ENCODE measurements around the gene PCNX1.

The PCNX1 gene

DNA sequence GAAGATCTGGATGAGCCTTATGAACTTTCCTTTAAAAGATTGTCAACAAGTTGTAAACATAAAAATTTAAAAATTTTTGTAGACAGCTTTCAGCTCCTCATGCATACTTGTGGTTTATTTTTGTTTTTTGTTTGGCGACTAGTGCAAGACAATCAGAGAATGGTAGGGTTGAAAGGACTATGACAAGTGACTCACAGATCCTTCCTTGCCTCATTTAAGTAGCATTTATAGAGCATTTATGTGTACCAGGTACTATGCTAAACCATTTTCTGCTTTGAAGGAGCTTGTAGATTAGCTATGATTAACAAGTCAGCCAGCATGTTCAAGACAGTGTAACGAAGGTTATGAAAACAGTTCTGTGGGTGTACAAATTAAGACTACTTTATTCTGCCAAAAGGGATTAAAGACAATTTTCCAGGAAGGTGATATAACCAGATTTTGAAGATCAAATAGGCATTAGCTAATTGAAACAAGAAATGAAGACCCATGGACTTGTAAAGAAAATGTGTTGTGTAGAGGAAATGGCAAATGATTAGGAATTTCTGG is 122.0 kb downstream of the PCNX1 start:
- TF ChIP-seq, protein P1, sequence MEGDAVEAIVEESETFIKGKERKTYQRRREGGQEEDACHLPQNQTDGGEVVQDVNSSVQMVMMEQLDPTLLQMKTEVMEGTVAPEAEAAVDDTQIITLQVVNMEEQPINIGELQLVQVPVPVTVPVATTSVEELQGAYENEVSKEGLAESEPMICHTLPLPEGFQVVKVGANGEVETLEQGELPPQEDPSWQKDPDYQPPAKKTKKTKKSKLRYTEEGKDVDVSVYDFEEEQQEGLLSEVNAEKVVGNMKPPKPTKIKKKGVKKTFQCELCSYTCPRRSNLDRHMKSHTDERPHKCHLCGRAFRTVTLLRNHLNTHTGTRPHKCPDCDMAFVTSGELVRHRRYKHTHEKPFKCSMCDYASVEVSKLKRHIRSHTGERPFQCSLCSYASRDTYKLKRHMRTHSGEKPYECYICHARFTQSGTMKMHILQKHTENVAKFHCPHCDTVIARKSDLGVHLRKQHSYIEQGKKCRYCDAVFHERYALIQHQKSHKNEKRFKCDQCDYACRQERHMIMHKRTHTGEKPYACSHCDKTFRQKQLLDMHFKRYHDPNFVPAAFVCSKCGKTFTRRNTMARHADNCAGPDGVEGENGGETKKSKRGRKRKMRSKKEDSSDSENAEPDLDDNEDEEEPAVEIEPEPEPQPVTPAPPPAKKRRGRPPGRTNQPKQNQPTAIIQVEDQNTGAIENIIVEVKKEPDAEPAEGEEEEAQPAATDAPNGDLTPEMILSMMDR (conservative IDR thresholded peaks at IDR 0.05; ENCODE audit: low read length), result no peak
- no peak for TF ChIP-seq EZH2phosphoT487 (IDR thresholded peaks at IDR 0.05; ENCODE audit: borderline replicate concordance)
- no peaks in the 10 kb centered on the region for H3K9me3 ChIP-seq (ENCODE audit: insufficient read depth, low read depth, low read length)
- H3K4me2 ChIP-seq (ENCODE audit: low read depth, low read length, poor library complexity, severe bottlenecking), result no peak overlapping the region
- H3K4me1 ChIP-seq (ENCODE audit: insufficient read depth, low read length, poor library complexity, severe bottlenecking), result no peaks in the 10 kb centered on the region
- no peaks in the 10 kb centered on the region for H4K20me1 ChIP-seq (ENCODE audit: insufficient read depth, low read length, poor library complexity, severe bottlenecking)
- H3F3A ChIP-seq (ENCODE audit: low read depth), result no peaks in the 10 kb centered on the region
- no peak overlapping the region for H3K9ac ChIP-seq (ENCODE audit: low read depth, low read length, poor library complexity, severe bottlenecking)
- no peak overlapping the region for H2AFZ ChIP-seq (ENCODE audit: low read length)
- H3K27me3 ChIP-seq (ENCODE audit: insufficient read depth, low read length, poor library complexity, severe bottlenecking), result no peaks in the 10 kb centered on the region
- peaks cover 82% of the 10 kb centered on the region for H3K36me3 ChIP-seq (ENCODE audit: insufficient read depth, low read length)
- no peak overlapping the region for H3K4me3 ChIP-seq (ENCODE audit: low read length, poor library complexity, severe bottlenecking)
- H3K9me2 ChIP-seq (replicated peaks; ENCODE audit: low read depth, low read length), result no peaks in the 10 kb centered on the region
- no peaks in the 10 kb centered on the region for H3K79me2 ChIP-seq (ENCODE audit: insufficient read depth, low read length)

DNA sequence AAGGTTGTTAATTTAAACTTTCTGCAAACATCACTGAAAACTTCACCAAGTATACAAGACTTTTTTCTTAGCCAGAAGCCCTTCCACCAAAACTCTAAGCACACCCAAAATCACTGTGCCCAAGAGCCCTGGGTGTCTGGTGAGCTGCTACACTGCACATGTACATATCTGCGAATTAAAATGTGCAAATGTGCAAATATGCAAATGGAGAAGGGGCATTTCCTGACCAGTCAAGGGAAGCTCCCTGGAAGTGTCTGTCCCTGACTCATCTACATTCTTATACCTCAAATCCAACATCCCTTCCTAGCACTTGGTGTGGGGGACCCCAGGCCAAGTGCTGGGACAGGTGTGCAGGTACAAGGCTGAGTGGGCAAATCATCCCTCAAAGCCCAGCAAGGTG is 123.7 kb downstream of the PCNX1 start:
- H3K9ac ChIP-seq (ENCODE audit: low read depth, low read length, poor library complexity, severe bottlenecking), result no peak overlapping the region
- no peaks in the 10 kb centered on the region; the same call in 1 of the 2 replicates for H3K9me3 ChIP-seq (ENCODE audit: insufficient read depth, low read depth, low read length)
- H3K27me3 ChIP-seq (ENCODE audit: insufficient read depth, low read length, poor library complexity, severe bottlenecking), result no peaks in the 10 kb centered on the region
- H3K9me2 ChIP-seq (replicated peaks; ENCODE audit: low read depth, low read length), result no peaks in the 10 kb centered on the region
- peaks cover 83% of the 10 kb centered on the region for H3K36me3 ChIP-seq (ENCODE audit: insufficient read depth, low read length)
- H3F3A ChIP-seq (ENCODE audit: low read depth), result no peaks in the 10 kb centered on the region
- no peaks in the 10 kb centered on the region for H3K79me2 ChIP-seq (ENCODE audit: insufficient read depth, low read length)
- H2AFZ ChIP-seq (ENCODE audit: low read length), result no peak overlapping the region
- H3K4me3 ChIP-seq (ENCODE audit: low read length, poor library complexity, severe bottlenecking), result no peak overlapping the region
- H3K4me1 ChIP-seq (ENCODE audit: insufficient read depth, low read length, poor library complexity, severe bottlenecking), result no peaks in the 10 kb centered on the region
- no peak for TF ChIP-seq EZH2phosphoT487 (IDR thresholded peaks at IDR 0.05; ENCODE audit: borderline replicate concordance)
- TF ChIP-seq, protein P1 (conservative IDR thresholded peaks at IDR 0.05; ENCODE audit: low read length), result no peak
- H3K4me2 ChIP-seq (ENCODE audit: low read depth, low read length, poor library complexity, severe bottlenecking), result no peak overlapping the region
- no peaks in the 10 kb centered on the region for H4K20me1 ChIP-seq (ENCODE audit: insufficient read depth, low read length, poor library complexity, severe bottlenecking)

DNA sequence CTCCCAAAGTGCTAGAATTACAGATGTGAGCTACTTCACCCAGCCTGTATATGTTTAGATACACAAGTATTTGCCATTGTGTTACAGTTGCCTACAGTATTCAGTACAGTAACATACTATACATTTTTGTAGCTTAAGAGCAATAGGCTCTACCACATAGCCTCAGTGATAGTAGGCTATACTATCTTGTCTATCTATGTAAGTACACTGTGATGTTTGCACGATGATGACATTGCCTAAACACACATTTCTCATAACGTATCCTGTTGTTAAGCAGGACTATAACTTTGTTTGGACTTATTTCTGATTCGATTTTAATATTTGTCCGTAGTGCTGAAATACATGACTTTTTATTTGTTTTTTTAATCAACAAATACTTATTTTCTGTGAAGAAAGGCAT is 129.2 kb downstream of the PCNX1 start:
- H3K9ac ChIP-seq (ENCODE audit: low read depth, low read length, poor library complexity, severe bottlenecking), result no peak overlapping the region
- H4K20me1 ChIP-seq (ENCODE audit: insufficient read depth, low read length, poor library complexity, severe bottlenecking), result no peaks in the 10 kb centered on the region
- H3K9me3 ChIP-seq (ENCODE audit: insufficient read depth, low read depth, low read length), result peaks cover 17% of the 10 kb centered on the region
- H3K79me2 ChIP-seq (ENCODE audit: insufficient read depth, low read length), result no peaks in the 10 kb centered on the region
- no peaks in the 10 kb centered on the region for H3F3A ChIP-seq (ENCODE audit: low read depth)
- H3K4me1 ChIP-seq (ENCODE audit: insufficient read depth, low read length, poor library complexity, severe bottlenecking), result no peaks in the 10 kb centered on the region
- H3K4me2 ChIP-seq (ENCODE audit: low read depth, low read length, poor library complexity, severe bottlenecking), result no peak overlapping the region
- no peak overlapping the region for H2AFZ ChIP-seq (ENCODE audit: low read length)
- no peaks in the 10 kb centered on the region for H3K27me3 ChIP-seq (ENCODE audit: insufficient read depth, low read length, poor library complexity, severe bottlenecking)
- no peak for TF ChIP-seq EZH2phosphoT487 (IDR thresholded peaks at IDR 0.05; ENCODE audit: borderline replicate concordance)
- TF ChIP-seq, protein P1 (conservative IDR thresholded peaks at IDR 0.05; ENCODE audit: low read length), result no peak
- no peak overlapping the region for H3K4me3 ChIP-seq (ENCODE audit: low read length, poor library complexity, severe bottlenecking)
- H3K9me2 ChIP-seq (replicated peaks; ENCODE audit: low read depth, low read length), result no peaks in the 10 kb centered on the region
- H3K36me3 ChIP-seq (ENCODE audit: insufficient read depth, low read length), result peaks cover 70% of the 10 kb centered on the region

Measured in Loucy (cell line).